H1 (cell line): Measurements from ENCODE around the gene FOLR3.

Experiments
- EP300 ChIP-seq, 2 experiments: IDR thresholded peaks; 1 replicate in 1 of 2; 2 replicates in 1 of 2; pipeline ENCODE4 v1.6.1; 2011 to 2012; ENCODE audit warnings: low read depth in 2 of 2, low read length in 2 of 2, mild to moderate bottlenecking in 2 of 2, borderline replicate concordance in 1 of 2, inconsistent platforms in 1 of 2, moderate library complexity in 1 of 2
- NRF1 ChIP-seq: IDR thresholded peaks from 2 replicates; pipeline ENCODE4 v1.6.1; 2011; ENCODE audit warnings: mild to moderate bottlenecking, low read depth, low read length, improper control_type of control experiment
- PHF8 ChIP-seq: fragments of 200-600 bp; sonication (generic); conservative IDR thresholded peaks from 2 replicates; pipeline ENCODE4 v1.7.1; 2012; ENCODE audit warnings: low read depth, mild to moderate bottlenecking, inconsistent platforms, low read length, moderate library complexity
- POLR2A ChIP-seq, 2 experiments: IDR thresholded peaks; 1 replicate in 1 of 2; 2 replicates in 1 of 2; pipeline ENCODE4 v1.6.1; 2011; ENCODE audit warnings: low read depth in 2 of 2, low read length in 2 of 2, mild to moderate bottlenecking in 2 of 2; ENCODE audit errors: control extremely low read depth in 1 of 2
- RFX5 ChIP-seq: IDR thresholded peaks from 2 replicates; pipeline ENCODE4 v1.6.1; 2011; ENCODE audit warnings: low read depth, low read length, improper control_type of control experiment, borderline replicate concordance
- SP1 ChIP-seq: IDR thresholded peaks from 2 replicates; pipeline ENCODE4 v1.6.1; 2011; ENCODE audit warnings: low read depth, low read length
- SUZ12 ChIP-seq: fragments of 200-600 bp; sonication (generic); IDR thresholded peaks from 2 replicates; pipeline ENCODE4 v1.6.1; 2012; ENCODE audit warnings: mild to moderate bottlenecking, inconsistent platforms, low read length, moderate library complexity, mixed read lengths
- TBP ChIP-seq: IDR thresholded peaks from 2 replicates; pipeline ENCODE4 v1.6.1; 2011; ENCODE audit warnings: low read depth, low read length, improper control_type of control experiment
- ZNF274 ChIP-seq: IDR thresholded peaks from 2 replicates; pipeline ENCODE4 v1.7.0; 2012; ENCODE audit warnings: low read length, borderline replicate concordance; ENCODE audit errors: extremely low read depth
- TF ChIP-seq, protein P1 (sequence below), 3 experiments: IDR thresholded peaks; 1 replicate in 2 of 3; 2 replicates in 1 of 3; pipeline versions ENCODE4 v1.5.1 to v1.6.1; 2011; ENCODE audit warnings: low read length in 3 of 3, mild to moderate bottlenecking in 3 of 3, inconsistent platforms in 2 of 3, low read depth in 1 of 3, moderate library complexity in 1 of 3; ENCODE audit not compliant: insufficient read depth in 1 of 3; ENCODE audit errors: control extremely low read depth in 1 of 3
- TF ChIP-seq, protein P2 (sequence below): IDR thresholded peaks from 2 replicates; pipeline ENCODE4 v1.6.1; 2011; ENCODE audit warnings: low read depth, mild to moderate bottlenecking, low read length; ENCODE audit not compliant: insufficient read depth

DNA sequence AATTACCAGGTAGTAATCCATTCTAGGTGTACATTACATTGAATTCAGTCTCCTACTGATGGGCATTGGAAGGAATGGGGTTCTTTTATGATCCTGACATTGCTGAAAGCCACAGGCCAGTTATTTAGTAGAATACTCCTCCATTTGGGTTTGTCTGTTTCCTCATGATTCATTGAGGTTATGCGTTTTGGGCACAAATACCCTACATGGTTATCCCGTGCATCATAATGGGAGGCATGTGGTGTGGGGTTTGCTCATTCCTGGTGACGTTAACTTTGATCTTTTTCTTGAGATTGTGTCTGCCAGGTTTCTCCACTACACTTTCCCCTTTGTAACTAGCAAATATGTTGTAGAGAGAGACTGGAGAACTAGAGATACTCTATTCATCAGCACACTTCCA is 5.5 kb downstream of the FOLR3 start:
- no peak for TF ChIP-seq SUZ12
- no peak for TF ChIP-seq POLR2A (IDR thresholded peaks at IDR 0.05; ENCODE audit: control extremely low read depth in 1 of 2, low read depth in 2 of 2, low read length in 2 of 2)
- TF ChIP-seq NRF1 = no peak
- TF ChIP-seq EP300 (IDR thresholded peaks at IDR 0.05; ENCODE audit: borderline replicate concordance in 1 of 2, low read depth in 2 of 2, low read length in 2 of 2) = no peak
- no peak for TF ChIP-seq SP1
- no peak for TF ChIP-seq RFX5
- no peak for TF ChIP-seq ZNF274
- TF ChIP-seq TBP = no peak
- TF ChIP-seq, protein P1, sequence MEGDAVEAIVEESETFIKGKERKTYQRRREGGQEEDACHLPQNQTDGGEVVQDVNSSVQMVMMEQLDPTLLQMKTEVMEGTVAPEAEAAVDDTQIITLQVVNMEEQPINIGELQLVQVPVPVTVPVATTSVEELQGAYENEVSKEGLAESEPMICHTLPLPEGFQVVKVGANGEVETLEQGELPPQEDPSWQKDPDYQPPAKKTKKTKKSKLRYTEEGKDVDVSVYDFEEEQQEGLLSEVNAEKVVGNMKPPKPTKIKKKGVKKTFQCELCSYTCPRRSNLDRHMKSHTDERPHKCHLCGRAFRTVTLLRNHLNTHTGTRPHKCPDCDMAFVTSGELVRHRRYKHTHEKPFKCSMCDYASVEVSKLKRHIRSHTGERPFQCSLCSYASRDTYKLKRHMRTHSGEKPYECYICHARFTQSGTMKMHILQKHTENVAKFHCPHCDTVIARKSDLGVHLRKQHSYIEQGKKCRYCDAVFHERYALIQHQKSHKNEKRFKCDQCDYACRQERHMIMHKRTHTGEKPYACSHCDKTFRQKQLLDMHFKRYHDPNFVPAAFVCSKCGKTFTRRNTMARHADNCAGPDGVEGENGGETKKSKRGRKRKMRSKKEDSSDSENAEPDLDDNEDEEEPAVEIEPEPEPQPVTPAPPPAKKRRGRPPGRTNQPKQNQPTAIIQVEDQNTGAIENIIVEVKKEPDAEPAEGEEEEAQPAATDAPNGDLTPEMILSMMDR (IDR thresholded peaks at IDR 0.05; ENCODE audit: control extremely low read depth in 1 of 3, insufficient read depth in 1 of 3, low read depth in 1 of 3, low read length in 3 of 3) = no peak
- no peak for TF ChIP-seq PHF8
- TF ChIP-seq, protein P2, sequence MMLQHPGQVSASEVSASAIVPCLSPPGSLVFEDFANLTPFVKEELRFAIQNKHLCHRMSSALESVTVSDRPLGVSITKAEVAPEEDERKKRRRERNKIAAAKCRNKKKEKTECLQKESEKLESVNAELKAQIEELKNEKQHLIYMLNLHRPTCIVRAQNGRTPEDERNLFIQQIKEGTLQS = no peak
